K562 (cell line): ENCODE data around the gene TNN. TPM values are rescaled to one million over a fixed set of nuclear protein-coding genes. Genes with fewer than 3 reads are reported as not detected.

Experiments
- ATAC-seq: fragments of 200-7000 bp; cut with Tn5 transposase; 3 replicates; pipeline ENCODE4 v1.9.1; 2020; ENCODE audit warnings: moderate library complexity
- BruUV-seq: library from RNA; stranded (reverse); fragments of 400-500 nt; replicated peaks from 2 replicates; lab custom pipeline; 2021; lab: Mats Ljungman, UMichigan
- CTCF ChIA-PET: fragments of 300-600 bp; formaldehyde crosslinking; extraction: SDS; loops from one replicate; lab custom pipeline; 2021; ENCODE audit warnings: low intra/inter-chr PET ratio; lab: Yijun Ruan, JAX
- POLR2A ChIA-PET: fragments of 300-600, 350-650 bp; sonication (Branson Sonifier 250); formaldehyde crosslinking; extraction: SDS; loops from one replicate; lab custom pipeline; 2021; ENCODE audit warnings: antibody characterized with exemption, inconsistent platforms; lab: Yijun Ruan, JAX
- DNase-seq, 4 experiments: peaks; one replicate each; pipeline versions ENCODE4 v3.0.0 to v3.0.0-alpha.2; 2011 to 2018; ENCODE audit warnings: low spot score in 3 of 4, mixed read lengths in 3 of 4; ENCODE audit errors: extremely low read depth in 1 of 4
- FAIRE-seq: peaks from 2 replicates; lab custom pipeline; 2011; peaks lifted over from hg19 to GRCh38; lab: Jason Lieb, UNC
- H2AFZ ChIP-seq: 2 replicates; pipeline ENCODE4 v1.6.0; 2011; ENCODE audit warnings: low read depth, low read length, control low read depth, inconsistent platforms
- H3K27ac ChIP-seq: fragments of 200-600 bp; 3 replicates; pipeline ENCODE4 v1.8.0; 2011; ENCODE audit warnings: low read depth, mild to moderate bottlenecking, control low read depth, inconsistent platforms, low read length, moderate library complexity, mixed read lengths; ENCODE audit errors: extremely low read depth
- H3K27me3 ChIP-seq, 2 experiments: fragments of 300-600 bp in 1 of 2; 2 replicates in 1 of 2; 3 replicates in 1 of 2; pipeline versions ENCODE4 v1.6.0 to v1.8.0; 2011; ENCODE audit warnings: inconsistent platforms in 2 of 2, low read length in 2 of 2, mild to moderate bottlenecking in 1 of 2, mixed read lengths in 1 of 2, moderate library complexity in 1 of 2; ENCODE audit not compliant: control insufficient read depth in 2 of 2, insufficient read depth in 2 of 2
- H3K36me3 ChIP-seq: fragments of 300-600 bp; 3 replicates; pipeline ENCODE4 v1.8.0; 2011; ENCODE audit warnings: mild to moderate bottlenecking, low read length, inconsistent platforms; ENCODE audit not compliant: control insufficient read depth, insufficient read depth
- H3K4me1 ChIP-seq, 2 experiments: fragments of 200-600 bp in 1 of 2; replicated peaks in 1 of 2; 2 replicates in 1 of 2; 3 replicates in 1 of 2; pipeline versions ENCODE4 v1.5.1 to v1.8.0; 2011; ENCODE audit warnings: inconsistent platforms in 2 of 2, low read length in 2 of 2, mild to moderate bottlenecking in 1 of 2, mixed read lengths in 1 of 2, moderate library complexity in 1 of 2; ENCODE audit not compliant: control insufficient read depth in 2 of 2, insufficient read depth in 2 of 2
- H3K4me2 ChIP-seq: 2 replicates; pipeline ENCODE4 v1.6.1; 2011; ENCODE audit warnings: low read length, control low read depth, inconsistent platforms, mixed read lengths; ENCODE audit not compliant: insufficient read depth
- H3K4me3 ChIP-seq: fragments of 200-600 bp; sonication (generic), shearing (Covaris generic); 2 replicates; pipeline ENCODE4 v1.5.1; 2016; ENCODE audit warnings: control low read depth, inconsistent platforms
- H3K79me2 ChIP-seq: fragments of 200-600 bp; 3 replicates; pipeline ENCODE4 v1.8.0; 2011; ENCODE audit warnings: low read length, inconsistent platforms; ENCODE audit not compliant: control insufficient read depth, insufficient read depth
- H3K9ac ChIP-seq, 2 experiments: 2 replicates each; pipeline versions ENCODE4 v1.6.0 to v1.6.1; 2011; ENCODE audit warnings: low read depth in 2 of 2, low read length in 2 of 2, control low read depth in 1 of 2, inconsistent platforms in 1 of 2, mild to moderate bottlenecking in 1 of 2, mixed read lengths in 1 of 2; ENCODE audit not compliant: insufficient read depth in 1 of 2
- H3K9me1 ChIP-seq: one replicate; pipeline ENCODE4 v1.6.0; 2011; ENCODE audit warnings: inconsistent platforms, mild to moderate bottlenecking, low read length, moderate library complexity; ENCODE audit not compliant: control insufficient read depth, insufficient read depth
- H3K9me3 ChIP-seq: replicated peaks from 2 replicates; pipeline ENCODE4 v1.5.1; 2011; ENCODE audit warnings: low read depth, low read length, inconsistent platforms; ENCODE audit not compliant: control insufficient read depth, insufficient read depth
- H4K20me1 ChIP-seq: replicated peaks from 2 replicates; pipeline ENCODE4 v1.6.1; 2011; ENCODE audit warnings: low read length, inconsistent platforms, mixed read lengths; ENCODE audit not compliant: control insufficient read depth, insufficient read depth
- GABPA ChIP-seq: fragments of 200-800 bp; sonication (Bioruptor generic); conservative IDR thresholded peaks from 2 replicates; pipeline ENCODE4 v1.6.1; 2016; ENCODE audit warnings: low read depth, missing genetic modification characterization, missing compliant biosample characterization
- POLR2AphosphoS2 ChIP-seq: IDR thresholded peaks from 2 replicates; pipeline ENCODE4 v1.6.1; 2012; ENCODE audit warnings: low read length, improper control_type of control experiment
- RBM25 ChIP-seq: fragments of 200-400 bp; formaldehyde crosslinking; IDR thresholded peaks from 2 replicates; pipeline ENCODE4 v1.6.1; 2018; ENCODE audit warnings: low read length, low read depth, moderate library complexity; ENCODE audit not compliant: severe bottlenecking
- TAL1 ChIP-seq: fragments of 450-650 bp; IDR thresholded peaks from 2 replicates; pipeline ENCODE4 v1.6.1; 2016; ENCODE audit warnings: mild to moderate bottlenecking
- ZFP36 ChIP-seq: fragments of 150-350 bp; IDR thresholded peaks from 2 replicates; pipeline ENCODE4 v1.6.1; 2018; ENCODE audit warnings: low read length, low read depth; ENCODE audit not compliant: partially characterized antibody
- ZZZ3 ChIP-seq: fragments of 450-650 bp; IDR thresholded peaks from 2 replicates; pipeline ENCODE4 v1.6.1; 2016; ENCODE audit warnings: antibody characterized with exemption, mild to moderate bottlenecking, moderate library complexity
- WGBS: fragments of 100-300 bp; shearing (Covaris generic); methylation state at CpG from one replicate; pipeline ENCODE4 v1.1.6; 2016; ENCODE audit warnings: low coverage, mixed read lengths; ENCODE audit not compliant: insufficient coverage; ENCODE audit errors: missing lambda C conversion rate; 5-methylcytosine and 5-hydroxymethylcytosine counted together
- in situ Hi-C: fragments of 300-500 bp; cut with MboI; formaldehyde crosslinking; loops from 4 replicates; pipeline ENCODE4 v1.15.0; 2018; ENCODE audit warnings: inconsistent platforms, mixed read lengths
- intact Hi-C: fragments of 100-400 bp; cut with micrococcal nuclease; formaldehyde crosslinking; loops from 2 replicates; pipeline ENCODE4 v1.14.2; 2022
- polyA plus RNA-seq, 8 experiments: library from polyadenylated mRNA; depleted of rRNA in 4 of 8; stranded (reverse) in 5 of 8; unstranded in 3 of 8; fragments of >200 nt; fragmentation: Nextera tagmentation in 2 of 8; fragmentation: Illumina TruSeq in 1 of 8; extraction: Ambion mirVana in 2 of 8; extraction: Trizol in 1 of 8; gene quantifications; 2 replicates each; pipeline versions ENCODE4 v1.2.1 to v1.2.3, GENCODE V29; 2011 to 2014; ENCODE audit warnings: inconsistent platforms in 1 of 8, missing spikeins in 1 of 8
- total RNA-seq, 7 experiments: library from RNA; depleted of rRNA in 6 of 7; stranded (reverse); fragments of >200 nt in 6 of 7; fragmentation: Illumina TruSeq in 2 of 7; extraction: Trizol in 2 of 7; gene quantifications; 2 replicates each; pipeline versions ENCODE4 v1.2.1 to v1.2.3, GENCODE V29; 2011 to 2021; ENCODE audit warnings: low replicate concordance in 1 of 7

Gene TNN
- total and polyA plus RNA-seq, 9 of the 15 experiments (the other 6 are each of a cell fraction or from before 2014, with no cell fraction given): 0.01 to 0.09 (median 0.07) TPM; not detected in 4

DNA sequence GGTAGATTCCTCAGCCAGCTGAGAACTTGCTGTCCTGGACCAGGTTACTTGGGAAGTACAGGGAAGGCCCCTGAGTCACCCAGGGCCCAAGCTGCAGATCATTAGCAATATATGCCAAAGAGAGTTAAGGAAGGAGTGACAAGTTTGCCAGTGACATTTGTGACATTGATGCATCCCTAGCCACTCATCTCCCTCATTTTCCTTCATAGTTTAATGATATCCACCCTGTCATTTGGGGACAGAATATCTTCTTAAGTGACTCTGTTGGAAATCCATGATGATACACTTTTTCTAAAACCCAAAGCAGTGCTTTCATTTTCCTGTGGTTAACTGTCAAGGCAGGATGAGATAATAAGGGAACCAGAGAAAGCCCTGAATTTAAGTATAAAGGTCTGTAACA lies 3.2 kb downstream of the TNN start (continued):
- TF ChIP-seq POLR2AphosphoS2 (no peak), GABPA (tag) (no peak)

DNA sequence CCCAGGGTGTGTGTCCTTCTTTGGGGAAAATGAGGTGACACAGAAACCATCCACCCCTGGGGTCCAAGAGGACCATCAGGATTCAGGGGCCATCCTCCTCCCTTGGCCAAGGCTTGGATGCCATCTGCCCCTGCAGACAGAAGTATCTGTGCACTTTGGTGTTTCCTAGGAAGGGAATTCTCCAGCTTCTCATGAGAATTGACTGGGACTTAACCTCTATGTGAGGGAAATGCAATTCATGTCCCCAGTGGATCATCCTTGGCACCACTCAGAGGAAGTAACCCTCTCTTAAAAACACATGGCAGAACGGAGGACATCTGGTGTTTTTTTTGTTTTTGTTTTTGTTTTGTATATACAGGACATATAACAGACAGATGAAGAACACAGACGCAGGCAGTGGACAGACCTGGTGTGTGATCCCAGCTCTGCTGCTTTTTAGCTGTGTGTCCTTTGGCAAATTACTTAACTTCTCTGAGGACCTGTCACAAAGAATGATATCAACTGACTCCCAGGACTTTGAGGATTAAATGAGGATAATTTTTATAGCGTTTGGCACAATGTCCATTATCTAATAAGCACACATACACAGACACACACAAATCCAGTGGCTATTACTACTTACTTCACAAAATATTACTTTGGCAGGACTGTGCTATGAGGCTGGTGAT lies 3.8 kb downstream of the TNN start:
- ATAC-seq (no peak), FAIRE-seq (no peak), DNase-seq (no peak)
- no peaks in the 10 kb centered on the region for H3K36me3 ChIP-seq
- POLR2A ChIA-PET: no interaction called here
- H3K9me3 ChIP-seq: no peaks in the 10 kb centered on the region
- H3K9ac ChIP-seq: no peak overlapping the region
- in situ Hi-C loops: no loop called here
- CTCF ChIA-PET: no interaction called here
- H3K4me2 ChIP-seq: no peak overlapping the region
- no peaks in the 10 kb centered on the region for H3K9me1 ChIP-seq
- TF ChIP-seq ZFP36 (peak; percentile 13), TAL1 (no peak), ZZZ3 (no peak), RBM25 (peak; percentile 54)
- intact Hi-C loops: no loop called here
- BruUV-seq: no TSS peak
- H3K79me2 ChIP-seq: no peaks in the 10 kb centered on the region
- no peak overlapping the region for H2AFZ ChIP-seq
- H3K27me3 ChIP-seq: peaks cover 52 to 55% of the 10 kb centered on the region in 2 experiments
- WGBS: 0% methylated on average over 3 of the region's 3 CpGs
- no peaks in the 10 kb centered on the region for H4K20me1 ChIP-seq
- no peaks in the 10 kb centered on the region for H3K4me1 ChIP-seq
- H3K4me3 ChIP-seq: no peak overlapping the region
- H3K27ac ChIP-seq: no peak overlapping the region
